Endothelial cell of umbilical vein (primary cell): ENCODE results near the gene USP51. TPM values are rescaled to one million over a fixed set of nuclear protein-coding genes. Genes with fewer than 3 reads are reported as not detected.

Experiments used
- Bru-seq: library from RNA; stranded (reverse); fragments of 400-500 nt; gene quantifications from one replicate; lab custom pipeline; 2021; lab: Mats Ljungman, UMichigan
- BruChase-seq, 2 experiments: library from RNA; stranded (reverse); fragments of 400-500 nt; gene quantifications; one replicate each; lab custom pipeline; 2021; lab: Mats Ljungman, UMichigan
- BruUV-seq: library from RNA; stranded (reverse); fragments of 400-500 nt; replicated peaks from 2 replicates; lab custom pipeline; 2021; lab: Mats Ljungman, UMichigan
- CTCF ChIA-PET: fragments of 300-600, 350-600 bp; sonication (Branson Sonifier 250); formaldehyde crosslinking; loops from one replicate; lab custom pipeline; 2021; ENCODE audit warnings: antibody characterized with exemption, inconsistent platforms; lab: Charles Lee
- POLR2A ChIA-PET: fragments of 300-600, 350-600 bp; sonication (Branson Sonifier 250); formaldehyde crosslinking; loops from one replicate; lab custom pipeline; 2021; ENCODE audit warnings: antibody characterized with exemption, inconsistent platforms; lab: Charles Lee
- DNase-seq: peaks from one replicate; pipeline ENCODE4 v3.0.0-alpha.2; 2011; ENCODE audit warnings: low read depth, low spot score
- FAIRE-seq: peaks from 2 replicates; lab custom pipeline; 2011; peaks lifted over from hg19 to GRCh38; lab: Jason Lieb, UNC
- H2AFZ ChIP-seq: 2 replicates; pipeline ENCODE4 v1.6.0; 2012; ENCODE audit warnings: low read depth, low read length, control low read depth, inconsistent platforms
- H3K27ac ChIP-seq: 2 replicates; pipeline ENCODE4 v1.5.1; 2011; ENCODE audit warnings: low read depth, mild to moderate bottlenecking, control low read depth, low read length, moderate library complexity; ENCODE audit not compliant: insufficient read depth
- H3K27me3 ChIP-seq, 2 experiments: 2 replicates each; pipeline versions ENCODE4 v1.6.0 to v1.6.1; 2011; ENCODE audit warnings: low read length in 2 of 2, mixed read lengths in 1 of 2; ENCODE audit not compliant: control insufficient read depth in 2 of 2, insufficient read depth in 2 of 2
- H3K36me3 ChIP-seq, 2 experiments: 2 replicates in 1 of 2; 3 replicates in 1 of 2; pipeline ENCODE4 v1.5.1; 2011; ENCODE audit warnings: low read length in 2 of 2, mild to moderate bottlenecking in 1 of 2, moderate library complexity in 1 of 2; ENCODE audit not compliant: control insufficient read depth in 2 of 2, insufficient read depth in 2 of 2; ENCODE audit errors: extremely low read depth in 1 of 2
- H3K4me1 ChIP-seq: 3 replicates; pipeline ENCODE4 v1.5.1; 2011; ENCODE audit warnings: mild to moderate bottlenecking, low read length; ENCODE audit not compliant: control insufficient read depth, insufficient read depth; ENCODE audit errors: extremely low read depth
- H3K4me2 ChIP-seq: 2 replicates; pipeline ENCODE4 v1.6.1; 2011; ENCODE audit warnings: low read length, control low read depth, mixed read lengths; ENCODE audit not compliant: insufficient read depth
- H3K4me3 ChIP-seq, 3 experiments: fragments of 200-600 bp in 1 of 3; sonication (generic), shearing (Covaris generic) in 1 of 3; replicated peaks in 1 of 3; 2 replicates each; pipeline ENCODE4 v1.5.1; 2011 to 2016; ENCODE audit warnings: control low read depth in 3 of 3, low read length in 3 of 3, mild to moderate bottlenecking in 2 of 3, inconsistent platforms in 1 of 3, low read depth in 1 of 3, moderate library complexity in 1 of 3; ENCODE audit not compliant: insufficient read depth in 1 of 3
- H3K79me2 ChIP-seq: 2 replicates; pipeline ENCODE4 v1.6.0; 2012; ENCODE audit warnings: low read length, inconsistent platforms; ENCODE audit not compliant: control insufficient read depth, insufficient read depth
- H3K9ac ChIP-seq: replicated peaks from 2 replicates; pipeline ENCODE3; 2011; ENCODE audit warnings: low read length, control low read depth; ENCODE audit not compliant: insufficient read depth; ENCODE audit errors: extremely low read depth
- H3K9me1 ChIP-seq: replicated peaks from 3 replicates; pipeline ENCODE4 v1.6.0; 2011; ENCODE audit warnings: mild to moderate bottlenecking, low read length; ENCODE audit not compliant: control insufficient read depth, insufficient read depth; ENCODE audit errors: extremely low read depth
- H3K9me3 ChIP-seq: replicated peaks from 2 replicates; pipeline ENCODE4 v1.5.1; 2012; ENCODE audit warnings: low read length, inconsistent platforms; ENCODE audit not compliant: control insufficient read depth, insufficient read depth
- H4K20me1 ChIP-seq: replicated peaks from 2 replicates; pipeline ENCODE3; 2011; ENCODE audit warnings: mild to moderate bottlenecking, low read length; ENCODE audit not compliant: control insufficient read depth, insufficient read depth; ENCODE audit errors: extremely low read depth
- CTCF ChIP-seq, 2 donors: IDR thresholded peaks; 1 replicate in 1 of 2; 2 replicates in 1 of 2; pipeline ENCODE4 v1.5.1; 2011; ENCODE audit warnings: low read length in 2 of 2, mild to moderate bottlenecking in 2 of 2, moderate library complexity in 2 of 2, control low read depth in 1 of 2, inconsistent platforms in 1 of 2, low read depth in 1 of 2; ENCODE audit not compliant: insufficient read depth in 1 of 2; ENCODE audit errors: extremely low read depth in 1 of 2
- EZH2 ChIP-seq: IDR thresholded peaks from 2 replicates; pipeline ENCODE4 v1.6.1; 2012; ENCODE audit warnings: borderline replicate concordance, low read depth, mild to moderate bottlenecking, moderate library complexity, low read length, inconsistent platforms; ENCODE audit not compliant: severe bottlenecking
- dilution Hi-C: fragments of 300-500 bp; cut with MboI; formaldehyde crosslinking; loops from one replicate; pipeline ENCODE4 v1.15.0; 2019; ENCODE audit warnings: low sequenced_read_pairs; ENCODE audit not compliant: extremely low pct_ligation_motif_present
- intact Hi-C: fragments of 100-400 bp; cut with micrococcal nuclease; formaldehyde crosslinking; loops from one replicate; pipeline ENCODE4 v1.10.0; 2022
- long read RNA-seq: library from polyadenylated mRNA; stranded (forward); transcript quantifications from one replicate; pipeline ENCODE4 v2.0.0, GENCODE V29; 2021
- polyA minus RNA-seq, 3 experiments: library from RNA; depleted of rRNA, polyadenylated mRNA; stranded (reverse); fragments of >200 nt; gene quantifications; 1 replicate in 1 of 3; 2 replicates in 2 of 3; pipeline ENCODE4 v1.2.3, GENCODE V29; 2011
- polyA plus RNA-seq, 4 experiments: library from polyadenylated mRNA; depleted of rRNA in 3 of 4; stranded (reverse) in 3 of 4; unstranded in 1 of 4; fragments of >200 nt; gene quantifications; 2 replicates each; pipeline versions ENCODE4 v1.2.1 to v1.2.3, GENCODE V29; 2011 to 2012; ENCODE audit warnings: missing spikeins in 1 of 4
- total RNA-seq: library from RNA; stranded (reverse); gene quantifications from 2 replicates; pipeline ENCODE4 v1.2.3, GENCODE V29; 2021

The USP51 gene
- 0.77 and 0.97 TPM in 2 replicates for total RNA-seq
- 0.86 and 0.94 TPM in 2 replicates for polyA plus RNA-seq
- polyA plus RNA-seq (2011; cell fraction: cytosol; rRNA removed), result 0.48 TPM in 2 replicates
- polyA plus RNA-seq (2011; cell fraction: nucleus; rRNA removed), result 0.54 and 0.63 TPM in 2 replicates
- 0.33 and 0.41 TPM in 2 replicates for polyA plus RNA-seq (2012)
- polyA minus RNA-seq, result 5.2 and 6.6 TPM in 2 replicates
- not detected for polyA minus RNA-seq (2011; cell fraction: cytosol; rRNA and poly(A)+ RNA removed)
- 1.6 and 3.8 TPM in 2 replicates for polyA minus RNA-seq (2011; cell fraction: nucleus; rRNA and poly(A)+ RNA removed)
- percentile 44 among the genes with signal in this experiment for Bru-seq, nascent RNA
- percentile 17 among the genes with signal in this experiment for BruChase-seq, experiment 1, labeled RNA remaining after a 6-hour chase
- BruChase-seq, experiment 2, labeled RNA remaining after a 2-hour chase, result percentile 43 among the genes with signal in this experiment
- long read RNA-seq, result 0 reads

DNA sequence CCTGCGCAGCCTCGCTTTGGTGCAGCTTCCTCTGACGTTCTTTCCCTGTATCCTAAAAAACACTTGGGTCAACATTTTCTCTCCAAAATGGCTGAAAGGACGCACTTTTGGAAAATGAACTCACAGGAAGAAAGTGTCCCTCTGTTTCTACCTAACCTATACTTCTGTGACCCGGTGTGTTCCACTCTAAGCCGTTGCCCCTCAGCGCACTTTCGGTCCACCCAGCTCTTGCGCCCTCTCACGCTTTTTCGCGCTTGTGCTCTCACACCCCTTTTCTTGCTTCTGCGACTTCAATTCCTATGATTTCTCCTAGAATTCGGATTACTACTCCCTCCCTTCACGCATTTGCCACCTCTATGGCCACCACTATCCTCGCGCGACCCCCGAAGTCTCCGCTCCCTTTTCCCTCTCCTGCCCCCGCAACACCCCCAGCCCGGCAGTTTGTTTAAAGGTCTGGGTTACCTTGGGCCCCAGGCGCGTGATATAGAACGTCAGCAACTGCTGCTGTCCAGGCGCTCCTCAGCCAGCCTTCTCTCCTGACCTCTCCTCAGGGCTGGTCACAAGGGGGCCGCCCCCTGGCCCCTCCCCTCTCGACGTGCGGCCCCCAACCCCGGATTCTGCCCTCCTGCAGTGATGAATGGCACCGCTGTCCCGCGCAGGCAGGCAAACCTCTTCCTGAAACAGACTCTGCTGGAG is at the start of gene USP51:
Gene USP51 (minus strand): TSS at position 535 of the 696 bp plus-strand sequence. CDS start 909 bp downstream, outside the sequence.
- intact Hi-C loops, result no loop called here
- H3K9me1 ChIP-seq, result no peaks in the 10 kb centered on the region

More for the DNA sequence above, at the start of gene USP51:
- BruUV-seq, result no TSS peak
- H3K36me3 ChIP-seq, result no peaks in the 10 kb centered on the region
- dilution Hi-C loops, result no loop called here
- ChIA-PET CTCF (interaction anchor here (0.9 to 2.0 kb wide), 8 partner anchors 37 to 760 kb away, joined by 3 to 32 read pairs (median 5); partner anchors contain the start of genes MAGEH1 and RRAGB), POLR2A (interaction anchor here (0.9 to 1.3 kb wide), 3 partner anchors 37 to 419 kb away, joined by 3 to 4 read pairs (median 3); partner anchors contain the start of genes MAGEH1 and RRAGB)
- H3K27ac ChIP-seq, result peak within 1 kb of the TSS; percentile 54
- peaks cover 2% of the 10 kb centered on the region for H3K4me1 ChIP-seq
- H3K79me2 ChIP-seq, result no peaks in the 10 kb centered on the region
- peak; percentile 35 for FAIRE-seq
- H3K9me3 ChIP-seq, result no peaks in the 10 kb centered on the region
- peak within 1 kb of the TSS; percentile 22 to 70 (median 61) for H3K4me3 ChIP-seq
- DNase-seq, result peak; percentile 31
- H4K20me1 ChIP-seq, result no peaks in the 10 kb centered on the region
- H3K4me2 ChIP-seq, result peak within 1 kb of the TSS; percentile 71
- H2AFZ ChIP-seq, result peak within 1 kb of the TSS; percentile 48
- peak within 1 kb of the TSS; percentile 81 for H3K9ac ChIP-seq
- TF ChIP-seq EZH2, result no peak
- peak in 1 of 2 donors; percentile 1 for TF ChIP-seq CTCF (IDR thresholded peaks at IDR 0.05; ENCODE audit: extremely low read depth in 1 of 2, insufficient read depth in 1 of 2, low read depth in 1 of 2, low read length in 2 of 2)
- H3K27me3 ChIP-seq, result no peaks in the 10 kb centered on the region
